Fibroblast of the aortic adventitia (primary cell): ENCODE results near the gene EXT2. TPM values are rescaled to one million over a fixed set of nuclear protein-coding genes. Genes with fewer than 3 reads are reported as not detected.

Experiments
- DNase-seq: peaks from one replicate; pipeline ENCODE4 v3.0.0-alpha.2; 2010; ENCODE audit warnings: low read depth
- H3K4me3 ChIP-seq: 2 replicates; pipeline ENCODE4 v1.5.1; 2011; ENCODE audit warnings: low read depth, mild to moderate bottlenecking, control low read depth, low read length, moderate library complexity
- total RNA-seq: library from RNA; depleted of rRNA; stranded (reverse); fragments of >200 nt; gene quantifications from 2 replicates; pipeline ENCODE4 v1.2.3, GENCODE V29; 2012; ENCODE audit warnings: low replicate concordance
- TF ChIP-seq, protein P1 (sequence below): IDR thresholded peaks from 2 replicates; pipeline ENCODE4 v1.5.1; 2011; ENCODE audit warnings: mild to moderate bottlenecking, low read length, control low read depth, inconsistent platforms; ENCODE audit not compliant: insufficient read depth

Gene EXT2
- total RNA-seq, 1 donor = 100 TPM

GRCh38 chr11:44150401-44150800, 54.9 kb downstream of the EXT2 start:
- H3K4me3 ChIP-seq = no peak overlapping the region
- no peak for DNase-seq
- TF ChIP-seq, protein P1, sequence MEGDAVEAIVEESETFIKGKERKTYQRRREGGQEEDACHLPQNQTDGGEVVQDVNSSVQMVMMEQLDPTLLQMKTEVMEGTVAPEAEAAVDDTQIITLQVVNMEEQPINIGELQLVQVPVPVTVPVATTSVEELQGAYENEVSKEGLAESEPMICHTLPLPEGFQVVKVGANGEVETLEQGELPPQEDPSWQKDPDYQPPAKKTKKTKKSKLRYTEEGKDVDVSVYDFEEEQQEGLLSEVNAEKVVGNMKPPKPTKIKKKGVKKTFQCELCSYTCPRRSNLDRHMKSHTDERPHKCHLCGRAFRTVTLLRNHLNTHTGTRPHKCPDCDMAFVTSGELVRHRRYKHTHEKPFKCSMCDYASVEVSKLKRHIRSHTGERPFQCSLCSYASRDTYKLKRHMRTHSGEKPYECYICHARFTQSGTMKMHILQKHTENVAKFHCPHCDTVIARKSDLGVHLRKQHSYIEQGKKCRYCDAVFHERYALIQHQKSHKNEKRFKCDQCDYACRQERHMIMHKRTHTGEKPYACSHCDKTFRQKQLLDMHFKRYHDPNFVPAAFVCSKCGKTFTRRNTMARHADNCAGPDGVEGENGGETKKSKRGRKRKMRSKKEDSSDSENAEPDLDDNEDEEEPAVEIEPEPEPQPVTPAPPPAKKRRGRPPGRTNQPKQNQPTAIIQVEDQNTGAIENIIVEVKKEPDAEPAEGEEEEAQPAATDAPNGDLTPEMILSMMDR = no peak

GRCh38 chr11:44157019-44157418, 61.5 kb downstream of the EXT2 start:
- DNase-seq = no peak
- H3K4me3 ChIP-seq = no peak overlapping the region
- TF ChIP-seq, protein P1 = no peak

DNA sequence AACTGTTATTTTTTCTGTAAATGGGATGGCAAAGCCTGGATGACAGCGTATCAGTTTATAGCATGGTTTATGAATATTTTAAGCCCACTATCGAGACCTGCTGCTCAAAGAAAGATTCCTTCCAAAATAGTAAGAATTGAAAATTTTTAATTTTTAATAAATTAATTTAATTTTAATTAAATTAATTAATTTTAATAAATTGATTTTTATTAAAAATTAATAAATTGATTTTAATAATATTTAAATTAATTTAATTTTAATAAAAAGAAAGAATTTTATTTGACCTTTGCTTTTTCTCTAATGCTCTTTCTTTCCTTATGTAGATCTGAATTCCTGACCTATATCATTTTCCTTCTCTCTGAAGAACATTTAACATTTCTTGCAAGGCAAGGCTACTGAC, 62.9 kb downstream of the EXT2 start:
- TF ChIP-seq, protein P1 = no peak
- H3K4me3 ChIP-seq = no peak overlapping the region
- DNase-seq = no peak

GRCh38 chr11:44159848-44160721, 64.6 kb downstream of the EXT2 start:
- no peak for DNase-seq
- no peak overlapping the region for H3K4me3 ChIP-seq
- TF ChIP-seq, protein P1 = no peak

DNA sequence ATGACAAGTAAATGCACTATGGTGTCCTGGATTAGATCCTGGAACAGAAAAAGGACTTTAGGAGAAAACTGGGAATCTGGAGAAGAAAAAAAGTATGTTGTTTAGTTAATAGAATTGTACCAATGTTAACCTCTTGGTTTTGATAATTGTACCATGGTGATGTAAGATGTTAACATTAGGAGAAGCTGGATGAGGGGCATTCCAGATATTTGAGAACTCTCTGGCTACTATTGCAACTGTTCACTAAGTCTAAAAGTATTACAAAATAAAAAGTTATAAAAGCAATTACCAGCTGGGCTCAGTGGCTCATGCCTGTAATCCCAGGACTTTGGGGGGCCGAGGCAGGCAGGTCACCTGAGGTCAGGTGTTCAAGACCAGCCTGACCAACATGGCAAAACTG, 66.5 kb downstream of the EXT2 start:
- no peak for DNase-seq
- H3K4me3 ChIP-seq = no peak overlapping the region
- TF ChIP-seq, protein P1 = no peak

GRCh38 chr11:44162662-44163061, 67.2 kb downstream of the EXT2 start:
- no peak for DNase-seq
- TF ChIP-seq, protein P1 = no peak
- H3K4me3 ChIP-seq = no peak overlapping the region
